ENCODE measurements around the gene CYP2E1.
"Not testable (repeated sequence)": the region's sequence is repeated elsewhere in the genome, so short reads cannot be mapped to it uniquely, and the experiment has no call there.

Gene CYP2E1

GRCh38 chr10:133568831-133569527 lies 41.8 kb downstream of the CYP2E1 start:
- in situ Hi-C loops (cut with MboI; ENCODE audit: low sequenced_read_pairs): not testable (repeated sequence)

GRCh38 chr10:133569801-133570200 lies 42.6 kb downstream of the CYP2E1 start:
- in situ Hi-C loops (cut with MboI; ENCODE audit: low sequenced_read_pairs): not testable (repeated sequence)

- in situ Hi-C loops (cut with MboI; ENCODE audit: low sequenced_read_pairs): not testable (repeated sequence)
These were observed 44.9 kb downstream of the CYP2E1 start for GRCh38 chr10:133572055-133572454.

GRCh38 chr10:133573460-133573859 lies 46.3 kb downstream of the CYP2E1 start:
- in situ Hi-C loops (cut with MboI; ENCODE audit: low sequenced_read_pairs): not testable (repeated sequence)

- in situ Hi-C loops (cut with MboI; ENCODE audit: low sequenced_read_pairs): not testable (repeated sequence)
These were observed 49.9 kb downstream of the CYP2E1 start for GRCh38 chr10:133577037-133577436.

Data from hTERT RPE-1 (cell line).